OCI-LY7 (cell line): ENCODE results near the gene DENND4A. TPM values are rescaled to one million over a fixed set of nuclear protein-coding genes. Genes with fewer than 3 reads are reported as not detected.

Experiments
- BruUV-seq: library from RNA; stranded (reverse); fragments of 400-500 nt; replicated peaks from 2 replicates; lab custom pipeline; 2021; lab: Mats Ljungman, UMichigan
- CTCF ChIA-PET: fragments of 300-600 bp; sonication (Branson Sonifier 250); formaldehyde crosslinking; loops from one replicate; lab custom pipeline; 2022; ENCODE audit warnings: antibody characterized with exemption; ENCODE audit not compliant: unreplicated experiment; lab: Charles Lee
- POLR2A ChIA-PET: fragments of 300-600 bp; sonication (Branson Sonifier 250); formaldehyde crosslinking; loops from one replicate; lab custom pipeline; 2022; ENCODE audit warnings: antibody characterized with exemption; lab: Charles Lee
- DNase-seq: peaks from one replicate; pipeline ENCODE4 v3.0.0-alpha.2; 2015; ENCODE audit warnings: low spot score
- H2AFZ ChIP-seq: fragments of 200-600 bp; sonication (generic), shearing (Covaris generic); 2 replicates; pipeline ENCODE4 v1.6.1; 2014; ENCODE audit warnings: mild to moderate bottlenecking, antibody characterized with exemption, low read length, moderate library complexity
- H3K27ac ChIP-seq: fragments of 200-600 bp; sonication (generic); 2 replicates; pipeline ENCODE4 v1.5.1; 2014; ENCODE audit warnings: mixed run types, low read depth, mild to moderate bottlenecking, moderate library complexity, low read length, inconsistent platforms; ENCODE audit not compliant: poor library complexity, severe bottlenecking
- H3K36me3 ChIP-seq: fragments of 200-600 bp; sonication (generic); 2 replicates; pipeline ENCODE4 v1.6.1; 2014; ENCODE audit warnings: mild to moderate bottlenecking, antibody characterized with exemption, low read length, moderate library complexity, mixed read lengths; ENCODE audit not compliant: insufficient read depth
- H3K4me1 ChIP-seq: fragments of 200-600 bp; sonication (generic); 2 replicates; pipeline ENCODE4 v1.5.1; 2014; ENCODE audit warnings: mild to moderate bottlenecking, low read length; ENCODE audit not compliant: insufficient read depth, poor library complexity, severe bottlenecking
- H3K4me2 ChIP-seq: fragments of 200-600 bp; sonication (generic); 2 replicates; pipeline ENCODE4 v1.6.1; 2014; ENCODE audit warnings: mild to moderate bottlenecking, low read length
- H3K4me3 ChIP-seq: fragments of 200-600 bp; sonication (generic); 2 replicates; pipeline ENCODE4 v1.5.1; 2014; ENCODE audit warnings: mild to moderate bottlenecking, low read depth, low read length; ENCODE audit not compliant: poor library complexity, severe bottlenecking
- H3K79me2 ChIP-seq: fragments of 200-600 bp; sonication (generic); 2 replicates; pipeline ENCODE4 v1.6.1; 2016; ENCODE audit warnings: low read depth, mild to moderate bottlenecking, low read length, moderate library complexity, mixed read lengths; ENCODE audit not compliant: insufficient read depth
- H3K9me2 ChIP-seq: fragments of 200-600 bp; sonication (generic); 2 replicates; pipeline ENCODE4 v1.6.1; 2016; ENCODE audit warnings: mild to moderate bottlenecking, low read length, mixed read lengths; ENCODE audit not compliant: insufficient read depth
- H3K9me3 ChIP-seq: fragments of 200-600 bp; sonication (generic); 2 replicates; pipeline ENCODE4 v1.6.1; 2014; ENCODE audit warnings: mild to moderate bottlenecking, mixed run types, low read length, mixed read lengths
- H4K20me1 ChIP-seq: fragments of 200-600 bp; sonication (generic); 2 replicates; pipeline ENCODE4 v1.6.1; 2014; ENCODE audit warnings: mild to moderate bottlenecking, antibody characterized with exemption, low read length, moderate library complexity, mixed read lengths; ENCODE audit not compliant: insufficient read depth
- CTCF ChIP-seq: fragments of 200-600 bp; sonication (generic); conservative IDR thresholded peaks from 2 replicates; pipeline ENCODE4 v1.5.1; 2014; ENCODE audit warnings: mild to moderate bottlenecking, antibody characterized with exemption, low read length, moderate library complexity, mixed read lengths
- EZH2phosphoT487 ChIP-seq: fragments of 200-600 bp; sonication (generic); IDR thresholded peaks from 2 replicates; pipeline ENCODE4 v1.6.1; 2018; ENCODE audit warnings: low read depth, borderline replicate concordance, mild to moderate bottlenecking, mixed run types, antibody characterized with exemption, low read length, moderate library complexity, mixed read lengths
- intact Hi-C: fragments of 100-400 bp; cut with micrococcal nuclease; formaldehyde crosslinking; loops from one replicate; pipeline ENCODE4 v1.10.0; 2022; ENCODE audit not compliant: unreplicated experiment
- total RNA-seq, 2 experiments: library from RNA; depleted of rRNA in 1 of 2; stranded (reverse); fragments of >200 nt in 1 of 2; shearing (Covaris generic) in 1 of 2; gene quantifications; 2 replicates each; pipeline ENCODE4 v1.2.3, GENCODE V29; 2014 to 2022

Gene DENND4A
- total RNA-seq, 2 experiments from 2014 or later = 42.7 to 86.5 TPM

DNA sequence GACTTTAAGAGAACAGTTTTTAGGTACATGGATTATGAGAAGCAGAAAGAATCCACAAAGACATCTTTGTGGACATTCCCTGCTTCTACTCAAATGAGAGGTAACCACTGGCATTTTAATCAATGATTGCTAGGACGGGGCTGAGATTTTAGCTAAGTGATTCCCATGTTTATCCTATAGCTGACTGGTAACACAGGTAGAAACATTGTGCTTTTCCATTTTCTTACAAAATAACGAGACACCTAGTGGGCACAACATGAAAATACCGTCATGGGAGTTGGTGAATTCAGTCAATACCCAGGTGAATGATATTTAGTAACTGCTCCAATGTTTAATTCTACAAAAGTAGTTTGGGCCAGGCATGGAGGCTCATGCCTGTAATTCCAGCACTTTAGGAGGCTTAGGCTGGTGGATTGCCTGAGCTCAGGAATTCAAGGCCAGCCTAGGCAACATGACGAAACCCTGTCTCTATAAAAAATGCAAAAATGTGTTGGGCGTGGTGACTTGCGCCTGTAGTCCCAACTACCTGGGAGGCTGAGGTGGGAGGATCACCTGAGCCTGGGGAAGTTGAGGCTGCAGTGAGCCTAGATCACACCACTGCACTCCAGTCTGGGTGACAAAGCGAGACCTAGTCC lies 37.2 kb upstream of the DENND4A start:
- Histone ChIP-seq H3K27ac (no peak overlapping the region), H3K4me3 (no peak overlapping the region)
- CTCF ChIA-PET = interaction anchor here (0.7 kb wide), 1 partner anchor 191 kb away, joined by 3 read pairs; no protein-coding TSS in a partner anchor

DNA sequence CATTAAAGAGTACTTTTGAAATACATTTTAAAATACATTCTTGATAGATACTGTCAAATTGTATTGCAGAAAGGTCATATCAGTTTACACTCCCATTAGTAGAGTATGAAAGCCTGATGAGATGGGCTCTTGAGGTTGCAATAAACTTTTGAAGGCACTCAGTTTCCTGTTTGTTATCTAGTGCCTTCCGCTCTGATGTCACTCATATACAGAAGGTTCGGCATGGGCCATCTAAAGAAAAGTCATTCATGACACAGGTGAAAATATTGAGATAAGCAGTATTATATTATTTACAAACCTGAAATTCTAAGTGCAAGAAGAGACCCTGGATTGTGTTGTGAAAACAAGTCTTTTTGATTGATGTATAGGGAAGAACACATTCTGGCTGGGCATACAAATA lies 36.5 kb upstream of the DENND4A start:
- CTCF ChIA-PET = interaction anchor here (0.7 kb wide), 1 partner anchor 191 kb away, joined by 3 read pairs; no protein-coding TSS in a partner anchor
- Histone ChIP-seq H3K27ac (no peak overlapping the region), H3K4me1 (peaks cover 16% of the 10 kb centered on the region)

More for the DNA sequence above, 37.2 kb upstream of the DENND4A start:
- Histone ChIP-seq H3K79me2 (no peaks in the 10 kb centered on the region), H2AFZ (peak overlapping the region; percentile 30; the same call in 1 of the 2 replicates), H3K4me1 (peaks cover 16% of the 10 kb centered on the region), H3K4me2 (no peak overlapping the region), H4K20me1 (no peaks in the 10 kb centered on the region), H3K9me3 (no peaks in the 10 kb centered on the region), H3K36me3 (no peaks in the 10 kb centered on the region), H3K9me2 (no peaks in the 10 kb centered on the region)
- POLR2A ChIA-PET = no interaction called here
- BruUV-seq = no TSS peak
- DNase-seq = peak; percentile 73
- intact Hi-C loops = loop anchor here (1.0 kb wide), 1 partner anchor 191 kb away; no protein-coding TSS in a partner anchor
- TF ChIP-seq CTCF (peak; percentile 87), EZH2phosphoT487 (no peak)

More for the DNA sequence above, 36.5 kb upstream of the DENND4A start:
- intact Hi-C loops = no loop called here
- Histone ChIP-seq H3K36me3 (no peaks in the 10 kb centered on the region), H3K9me2 (no peaks in the 10 kb centered on the region), H3K4me2 (no peak overlapping the region), H2AFZ (peak overlapping the region; percentile 30; the same call in 1 of the 2 replicates), H3K4me3 (no peak overlapping the region), H3K9me3 (no peaks in the 10 kb centered on the region), H3K79me2 (no peaks in the 10 kb centered on the region), H4K20me1 (no peaks in the 10 kb centered on the region)
- no peak for TF ChIP-seq CTCF
- TF ChIP-seq EZH2phosphoT487 = no peak
- BruUV-seq = no TSS peak
- POLR2A ChIA-PET = no interaction called here
- DNase-seq = no peak
